Naive thymus-derived CD8-positive, alpha-beta T cell (primary cell): ENCODE results near the gene ENTPD7. TPM values are rescaled to one million over a fixed set of nuclear protein-coding genes. Genes with fewer than 3 reads are reported as not detected.

ENCODE experiments used
- ATAC-seq, 2 donors: fragments of 150-1000 bp; cut with Tn5 transposase in 1 of 2; sonication (Bioruptor Pico), chemical (Tn5 transposase) in 1 of 2; 1 replicate in 1 of 2; 2 replicates in 1 of 2; pipeline ENCODE4 v1.10.0; 2021; ENCODE audit warnings: mild to moderate bottlenecking in 2 of 2, moderate library complexity in 2 of 2
- POLR2A ChIA-PET: fragments of 350-600 bp; sonication (Branson Sonifier 250); formaldehyde crosslinking; loops from one replicate; lab custom pipeline; 2021; ENCODE audit warnings: antibody characterized with exemption; lab: Charles Lee
- DNase-seq, 10 donors: peaks; one replicate each; pipeline versions ENCODE4 v3.0.0 to v3.0.0-alpha.2; 2020 to 2022
- H3K27ac Mint-ChIP-seq, 10 donors: one replicate each; pipeline ENCODE4 v1.8.0; 2020 to 2022; ENCODE audit warnings: mild to moderate bottlenecking in 10 of 10, mixed read lengths in 10 of 10, moderate library complexity in 4 of 10, inconsistent platforms in 1 of 10
- H3K27me3 Mint-ChIP-seq, 5 donors: one replicate each; pipeline ENCODE4 v1.8.0; 2021 to 2022; ENCODE audit warnings: mixed read lengths in 5 of 5
- H3K36me3 Mint-ChIP-seq, 3 donors: one replicate each; pipeline ENCODE4 v1.8.0; 2020 to 2022; ENCODE audit warnings: mixed read lengths in 3 of 3, mild to moderate bottlenecking in 2 of 3, inconsistent platforms in 1 of 3
- H3K4me1 Mint-ChIP-seq, 4 donors: one replicate each; pipeline ENCODE4 v1.8.0; 2021 to 2022; ENCODE audit warnings: mixed read lengths in 4 of 4
- H3K4me3 Mint-ChIP-seq, 10 donors: one replicate each; pipeline ENCODE4 v1.8.0; 2020 to 2022; ENCODE audit warnings: mild to moderate bottlenecking in 10 of 10, mixed read lengths in 10 of 10, moderate library complexity in 6 of 10, inconsistent platforms in 1 of 10
- H3K9me3 Mint-ChIP-seq, 9 donors: one replicate each; pipeline ENCODE4 v1.8.0; 2020 to 2022; ENCODE audit warnings: mixed read lengths in 9 of 9, mild to moderate bottlenecking in 3 of 9, inconsistent platforms in 1 of 9, moderate library complexity in 1 of 9
- polyA plus RNA-seq, 3 donors: library from polyadenylated mRNA; unstranded; fragments of 300-500 nt; fragmentation: Illumina TruSeq; gene quantifications; one replicate each; pipeline ENCODE4 v1.2.3, GENCODE V29; 2021
- total RNA-seq, 8 experiments: library from RNA in 2 of 8; stranded (reverse) in 2 of 8; gene quantifications; one replicate each; pipeline ENCODE4 v1.2.3 and lab custom pipeline; 2021 to 2026

The ENTPD7 gene
- total and polyA plus RNA-seq, 5 experiments from 2014 or later, result 0.33 to 2.9 (median 0.83) TPM

- H3K27me3 Mint-ChIP-seq, result no peaks in the 10 kb centered on the region
- DNase-seq (no peak), ATAC-seq (no peak)
- H3K9me3 Mint-ChIP-seq, result no peaks in the 10 kb centered on the region
- POLR2A ChIA-PET, result no interaction called here
- H3K4me1 Mint-ChIP-seq, result peaks cover 0 to 10% (median 0%) of the 10 kb centered on the region in 4 donors
- H3K27ac Mint-ChIP-seq, result no peak overlapping the region
- no peak overlapping the region for H3K4me3 Mint-ChIP-seq
- H3K36me3 Mint-ChIP-seq, result peaks cover 1 to 12% (median 4%) of the 10 kb centered on the region in 3 donors
Observed at GRCh38 chr10:99674762-99675161, 15.5 kb downstream of the ENTPD7 start.

GRCh38 chr10:99676426-99676825 is 17.1 kb downstream of the ENTPD7 start:
- Mint-ChIP-seq H3K27me3 (no peaks in the 10 kb centered on the region), H3K9me3 (no peaks in the 10 kb centered on the region), H3K36me3 (peaks cover 7 to 26% (median 14%) of the 10 kb centered on the region in 3 donors), H3K4me3 (no peak overlapping the region), H3K27ac (peak overlapping the region in 1 of 10 donors; percentile 38), H3K4me1 (peaks cover 0 to 10% (median 0%) of the 10 kb centered on the region in 4 donors)
- DNase-seq (no peak), ATAC-seq (no peak)
- POLR2A ChIA-PET, result no interaction called here

- H3K27ac Mint-ChIP-seq, result no peak overlapping the region
- H3K36me3 Mint-ChIP-seq, result peaks cover 7 to 29% (median 16%) of the 10 kb centered on the region in 3 donors
- POLR2A ChIA-PET, result no interaction called here
- no peaks in the 10 kb centered on the region for H3K27me3 Mint-ChIP-seq
- ATAC-seq, result no peak
- no peak overlapping the region for H3K4me3 Mint-ChIP-seq
- no peak for DNase-seq
- peaks cover 0 to 10% (median 0%) of the 10 kb centered on the region in 4 donors for H3K4me1 Mint-ChIP-seq
- no peaks in the 10 kb centered on the region for H3K9me3 Mint-ChIP-seq
Observed at GRCh38 chr10:99676895-99677294, 17.6 kb downstream of the ENTPD7 start.

DNA sequence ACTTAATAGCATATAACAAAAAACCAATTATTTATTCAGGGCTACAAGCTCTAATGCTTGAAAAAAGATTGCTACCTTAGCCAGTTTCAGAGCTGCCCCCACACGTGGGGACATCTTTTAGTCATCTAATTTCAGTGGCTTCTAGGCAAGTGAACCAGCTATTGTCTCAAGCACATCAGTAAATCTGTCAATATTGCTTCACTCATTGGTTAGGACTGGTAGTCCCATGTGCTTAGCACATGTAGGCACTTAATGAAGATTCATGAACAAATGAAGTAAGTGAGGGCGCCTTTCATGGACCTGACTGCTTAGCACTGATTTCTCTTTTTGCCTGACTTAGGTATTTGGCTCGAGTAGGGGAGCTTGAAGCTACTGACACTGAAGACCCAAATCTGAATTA is 19.6 kb downstream of the ENTPD7 start:
- ATAC-seq (no peak), DNase-seq (no peak)
- Mint-ChIP-seq H3K4me1 (peaks cover 0 to 10% (median 0%) of the 10 kb centered on the region in 4 donors), H3K27me3 (no peaks in the 10 kb centered on the region), H3K9me3 (no peaks in the 10 kb centered on the region), H3K36me3 (peaks cover 7 to 28% (median 16%) of the 10 kb centered on the region in 3 donors), H3K4me3 (no peak overlapping the region), H3K27ac (no peak overlapping the region)
- POLR2A ChIA-PET, result no interaction called here

DNA sequence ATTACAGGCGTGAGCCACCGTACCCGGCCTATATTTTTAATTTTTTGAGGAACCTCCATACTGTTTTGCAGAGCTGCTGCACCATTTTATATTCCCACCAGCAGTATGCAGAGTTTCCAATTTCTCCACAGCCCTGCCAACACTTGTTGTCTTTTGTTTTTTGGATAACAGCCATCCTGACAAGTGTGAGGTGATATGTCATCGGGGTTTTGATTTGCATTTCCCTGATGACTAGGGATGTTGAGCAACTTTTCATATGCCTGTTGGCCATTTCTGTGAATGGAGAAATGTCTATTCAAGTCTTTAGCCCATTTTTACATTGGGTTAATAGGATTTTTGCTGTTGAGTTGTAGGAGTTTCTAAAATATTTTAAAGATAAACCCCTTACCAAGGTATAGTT is 22.2 kb downstream of the ENTPD7 start:
- POLR2A ChIA-PET, result no interaction called here
- peaks cover 7 to 40% (median 16%) of the 10 kb centered on the region in 3 donors for H3K36me3 Mint-ChIP-seq
- H3K4me3 Mint-ChIP-seq, result no peak overlapping the region
- no peak for DNase-seq
- H3K27ac Mint-ChIP-seq, result no peak overlapping the region
- no peaks in the 10 kb centered on the region for H3K27me3 Mint-ChIP-seq
- no peaks in the 10 kb centered on the region for H3K9me3 Mint-ChIP-seq
- ATAC-seq, result no peak
- peaks cover 0 to 11% (median 0%) of the 10 kb centered on the region in 4 donors for H3K4me1 Mint-ChIP-seq

DNA sequence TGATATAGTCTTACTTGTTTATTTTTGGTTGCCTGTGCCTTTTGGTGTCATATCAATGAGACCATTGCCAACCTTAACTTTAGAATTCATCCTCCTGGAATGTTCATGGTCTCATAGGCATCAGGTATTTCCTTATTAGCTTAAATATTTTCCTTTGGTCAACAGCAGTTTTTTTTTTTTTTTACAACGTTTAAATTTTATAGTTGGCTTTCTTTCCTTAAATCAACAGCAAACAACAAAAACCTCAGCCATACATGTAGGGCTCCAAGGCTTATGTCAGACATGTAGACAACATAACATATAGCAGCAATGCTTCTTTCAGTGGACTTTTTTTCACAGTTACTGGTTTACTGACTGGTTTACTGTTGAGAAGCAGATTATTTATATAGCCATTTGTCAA is 22.7 kb downstream of the ENTPD7 start:
- no peak for DNase-seq
- Mint-ChIP-seq H3K36me3 (peaks cover 7 to 41% (median 16%) of the 10 kb centered on the region in 3 donors), H3K4me1 (peaks cover 0 to 12% (median 0%) of the 10 kb centered on the region in 4 donors), H3K27me3 (no peaks in the 10 kb centered on the region), H3K4me3 (no peak overlapping the region), H3K9me3 (no peaks in the 10 kb centered on the region), H3K27ac (no peak overlapping the region)
- no peak for ATAC-seq
- POLR2A ChIA-PET, result no interaction called here

DNA sequence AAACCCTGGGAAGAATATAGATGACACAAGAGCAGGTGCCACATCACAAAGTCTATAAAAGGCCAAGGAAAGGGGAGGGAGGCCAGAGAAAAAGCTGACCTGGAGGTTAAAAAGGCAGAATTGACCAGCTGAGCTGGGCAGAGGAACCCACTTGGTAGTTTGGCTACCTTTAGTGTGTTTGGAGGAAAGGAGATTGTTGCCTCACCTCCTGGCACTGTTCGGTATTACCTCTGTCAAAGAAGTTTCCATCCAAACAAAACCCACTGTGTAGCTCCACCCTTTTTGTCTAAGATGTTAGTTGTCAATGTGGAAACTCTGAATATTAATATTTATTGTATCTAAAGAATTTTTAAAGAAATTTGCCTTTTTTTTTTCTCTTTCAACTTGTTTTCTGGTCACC is 23.4 kb downstream of the ENTPD7 start:
- no peak for DNase-seq
- Mint-ChIP-seq H3K36me3 (peaks cover 7 to 44% (median 18%) of the 10 kb centered on the region in 3 donors), H3K4me1 (peaks cover 0 to 12% (median 0%) of the 10 kb centered on the region in 4 donors), H3K4me3 (no peak overlapping the region), H3K27ac (no peak overlapping the region), H3K27me3 (no peaks in the 10 kb centered on the region), H3K9me3 (no peaks in the 10 kb centered on the region)
- peak in 1 of 2 donors; percentile 42 for ATAC-seq
- POLR2A ChIA-PET, result no interaction called here

DNA sequence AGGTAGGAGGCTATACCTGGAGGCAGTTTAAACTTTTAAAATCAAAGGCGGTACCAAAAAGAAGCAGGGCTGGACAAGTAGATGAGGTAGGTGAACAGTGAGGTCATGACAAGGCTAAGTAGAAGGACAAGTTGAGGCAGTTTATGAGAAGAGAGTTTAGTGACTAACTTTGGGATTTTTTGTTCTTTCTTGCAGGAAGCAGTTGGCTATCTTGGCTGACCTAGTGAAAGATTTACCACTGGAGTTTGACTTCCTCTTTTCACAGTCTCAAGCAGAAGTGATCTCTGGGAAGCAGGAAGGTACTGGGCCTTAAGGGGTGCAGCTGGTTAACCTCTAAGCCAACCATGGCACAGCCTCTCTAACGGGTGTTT is 26.3 kb downstream of the ENTPD7 start:
- H3K27me3 Mint-ChIP-seq, result no peaks in the 10 kb centered on the region
- no peaks in the 10 kb centered on the region for H3K9me3 Mint-ChIP-seq
- H3K36me3 Mint-ChIP-seq, result peaks cover 0 to 51% (median 17%) of the 10 kb centered on the region in 3 donors
- ATAC-seq (no peak), DNase-seq (no peak)
- H3K4me1 Mint-ChIP-seq, result peaks cover 0 to 12% (median 0%) of the 10 kb centered on the region in 4 donors
- POLR2A ChIA-PET, result no interaction called here
- no peak overlapping the region for H3K4me3 Mint-ChIP-seq
- peak overlapping the region in 1 of 10 donors; percentile 4 for H3K27ac Mint-ChIP-seq

DNA sequence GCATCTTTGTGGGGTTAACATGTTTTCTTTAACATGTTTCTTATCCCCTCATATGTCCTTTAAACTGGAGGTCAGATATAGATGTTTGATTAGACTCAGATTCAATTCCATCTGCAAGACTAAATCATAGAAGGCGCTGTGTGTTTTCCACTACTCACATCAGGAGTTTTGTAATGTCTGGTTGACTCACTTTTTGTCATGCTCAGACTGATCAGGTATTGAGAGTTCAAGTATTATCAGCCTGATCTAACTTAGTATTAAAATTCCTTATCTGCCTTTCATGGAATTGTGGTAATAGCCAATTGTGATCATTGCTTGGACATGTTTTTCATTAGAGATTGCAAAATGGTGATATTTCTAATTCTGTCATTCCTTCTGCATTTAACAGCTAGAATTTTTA is 30.2 kb downstream of the ENTPD7 start:
- no peak for DNase-seq
- Mint-ChIP-seq H3K9me3 (no peaks in the 10 kb centered on the region), H3K27ac (no peak overlapping the region), H3K27me3 (no peaks in the 10 kb centered on the region), H3K36me3 (peaks cover 4 to 65% (median 11%) of the 10 kb centered on the region in 3 donors), H3K4me3 (no peak overlapping the region), H3K4me1 (peaks cover 0 to 12% (median 0%) of the 10 kb centered on the region in 4 donors)
- POLR2A ChIA-PET, result no interaction called here
- ATAC-seq, result no peak

- Mint-ChIP-seq H3K36me3 (peaks cover 12 to 72% (median 19%) of the 10 kb centered on the region in 3 donors), H3K4me3 (no peak overlapping the region), H3K27me3 (no peaks in the 10 kb centered on the region), H3K27ac (no peak overlapping the region), H3K4me1 (peaks cover 0 to 2% (median 0%) of the 10 kb centered on the region in 4 donors), H3K9me3 (no peaks in the 10 kb centered on the region)
- DNase-seq (no peak), ATAC-seq (no peak)
- POLR2A ChIA-PET, result no interaction called here
Observed at GRCh38 chr10:99693933-99694583, 34.7 kb downstream of the ENTPD7 start.

- Mint-ChIP-seq H3K36me3 (peaks cover 12 to 78% (median 27%) of the 10 kb centered on the region in 3 donors), H3K27me3 (no peaks in the 10 kb centered on the region), H3K4me1 (peaks cover 0 to 3% (median 0%) of the 10 kb centered on the region in 4 donors), H3K9me3 (no peaks in the 10 kb centered on the region), H3K27ac (no peak overlapping the region), H3K4me3 (no peak overlapping the region)
- DNase-seq (no peak), ATAC-seq (no peak)
- POLR2A ChIA-PET, result no interaction called here
Observed at GRCh38 chr10:99695761-99696160, 36.5 kb downstream of the ENTPD7 start.

GRCh38 chr10:99698504-99699080 is 39.3 kb downstream of the ENTPD7 start:
- H3K9me3 Mint-ChIP-seq, result no peaks in the 10 kb centered on the region
- POLR2A ChIA-PET, result no interaction called here
- peaks cover 9 to 79% (median 32%) of the 10 kb centered on the region in 3 donors for H3K36me3 Mint-ChIP-seq
- ATAC-seq, result no peak
- H3K4me1 Mint-ChIP-seq, result peaks cover 0 to 3% (median 0%) of the 10 kb centered on the region in 4 donors
- H3K27me3 Mint-ChIP-seq, result no peaks in the 10 kb centered on the region
- DNase-seq, result no peak
- peak overlapping the region in 2 of 10 donors; percentile 10 to 13 for H3K27ac Mint-ChIP-seq
- no peak overlapping the region for H3K4me3 Mint-ChIP-seq

GRCh38 chr10:99700649-99701048 is 41.3 kb downstream of the ENTPD7 start:
- Mint-ChIP-seq H3K27me3 (no peaks in the 10 kb centered on the region), H3K4me1 (peaks cover 0 to 6% (median 0%) of the 10 kb centered on the region in 4 donors), H3K4me3 (no peak overlapping the region), H3K36me3 (peaks cover 9 to 87% (median 32%) of the 10 kb centered on the region in 3 donors), H3K9me3 (no peaks in the 10 kb centered on the region), H3K27ac (no peak overlapping the region)
- ATAC-seq (no peak), DNase-seq (no peak)
- POLR2A ChIA-PET, result no interaction called here
